ENCODE data around the gene LIN7B.

Gene LIN7B

GRCh38 chr19:49130325-49130724 lies 16.2 kb downstream of the LIN7B start:
- ChIA-PET CTCF (interaction anchor here (0.7 to 3.2 kb wide), 9 partner anchors 11 to 137 kb away, joined by 3 to 20 read pairs (median 4); partner anchors contain the start of genes GYS1 and RUVBL2), POLR2A (no interaction called here)
- H3K27ac ChIP-seq (ENCODE audit: extremely low read depth, low read depth, low read length) = no peak overlapping the region
- peaks cover 6 to 30% of the 10 kb centered on the region in 2 experiments; a peak in 2 of 3 replicates for H3K36me3 ChIP-seq (ENCODE audit: control insufficient read depth in 2 of 2, insufficient read depth in 1 of 2, low read length in 2 of 2)
- TF ChIP-seq ZSCAN5A (tag by site-specific recombination; IDR thresholded peaks at IDR 0.05) (no peak), ZNF18 (tag by site-specific recombination; IDR thresholded peaks at IDR 0.05) (no peak), ZNF629 (tag by site-specific recombination; IDR thresholded peaks at IDR 0.05) (no peak), CTCF (tag by site-specific recombination; IDR thresholded peaks at IDR 0.05) (no peak), ZBTB11 (tag by site-specific recombination; conservative IDR thresholded peaks at IDR 0.05; ENCODE audit: low read depth) (no peak), TSHZ1 (tag by site-specific recombination; IDR thresholded peaks at IDR 0.05; ENCODE audit: borderline replicate concordance) (no peak), ZSCAN30 (tag by site-specific recombination; IDR thresholded peaks at IDR 0.05) (no peak)
- H3K4me3 ChIP-seq (ENCODE audit: low read depth, low read length) = no peak overlapping the region
- no peaks in the 10 kb centered on the region for H3K9me3 ChIP-seq (ENCODE audit: control insufficient read depth, insufficient read depth, low read depth, low read length)
- H3K4me1 ChIP-seq (ENCODE audit: control insufficient read depth, insufficient read depth, low read length) = peaks cover 7% of the 10 kb centered on the region

GRCh38 chr19:49132974-49133609 lies 18.9 kb downstream of the LIN7B start:
- Histone ChIP-seq H3K9me3 (ENCODE audit: control insufficient read depth, insufficient read depth, low read depth, low read length) (no peaks in the 10 kb centered on the region), H3K4me3 (ENCODE audit: low read depth, low read length) (no peak overlapping the region), H3K36me3 (ENCODE audit: control insufficient read depth in 2 of 2, insufficient read depth in 1 of 2, low read length in 2 of 2) (peaks cover 7 to 42% of the 10 kb centered on the region in 2 experiments; a peak in 2 of 3 replicates), H3K4me1 (ENCODE audit: control insufficient read depth, insufficient read depth, low read length) (peaks cover 4% of the 10 kb centered on the region), H3K27ac (ENCODE audit: extremely low read depth, low read depth, low read length) (no peak overlapping the region)
- no peak for TF ChIP-seq ELK4 (IDR thresholded peaks at IDR 0.05; ENCODE audit: borderline replicate concordance, low read depth, low read length)
- TF ChIP-seq KLF8 (tag by site-specific recombination; IDR thresholded peaks at IDR 0.05) = 0 out of 2 replicates have a peak, but pooled peaks have one; percentile 30
- CTCF ChIA-PET = interaction anchor here (1.2 kb wide), 2 partner anchors 75 to 133 kb away, joined by 3 read pairs; no protein-coding TSS in a partner anchor
- POLR2A ChIA-PET = interaction anchor here (0.9 kb wide), 1 partner anchor 139 kb away, joined by 4 read pairs; the partner anchor contains the start of gene RUVBL2

Measured in HEK293 (cell line).